K562 (cell line): Measurements from ENCODE around the gene RHBDD1. TPM values are rescaled to one million over a fixed set of nuclear protein-coding genes. Genes with fewer than 3 reads are reported as not detected.

Experiments used
- ATAC-seq: fragments of 200-7000 bp; cut with Tn5 transposase; 3 replicates; pipeline ENCODE4 v1.9.1; 2020; ENCODE audit warnings: moderate library complexity
- BruUV-seq: library from RNA; stranded (reverse); fragments of 400-500 nt; replicated peaks from 2 replicates; lab custom pipeline; 2021; lab: Mats Ljungman, UMichigan
- CTCF ChIA-PET: fragments of 300-600 bp; formaldehyde crosslinking; extraction: SDS; loops from one replicate; lab custom pipeline; 2021; ENCODE audit warnings: low intra/inter-chr PET ratio; lab: Yijun Ruan, JAX
- POLR2A ChIA-PET: fragments of 300-600, 350-650 bp; sonication (Branson Sonifier 250); formaldehyde crosslinking; extraction: SDS; loops from one replicate; lab custom pipeline; 2021; ENCODE audit warnings: antibody characterized with exemption, inconsistent platforms; lab: Yijun Ruan, JAX
- DNase-seq, 4 experiments: peaks; one replicate each; pipeline versions ENCODE4 v3.0.0 to v3.0.0-alpha.2; 2011 to 2018; ENCODE audit warnings: low spot score in 3 of 4, mixed read lengths in 3 of 4; ENCODE audit errors: extremely low read depth in 1 of 4
- FAIRE-seq: peaks from 2 replicates; lab custom pipeline; 2011; peaks lifted over from hg19 to GRCh38; lab: Jason Lieb, UNC
- H2AFZ ChIP-seq: 2 replicates; pipeline ENCODE4 v1.6.0; 2011; ENCODE audit warnings: low read depth, low read length, control low read depth, inconsistent platforms
- H3K27ac ChIP-seq: fragments of 200-600 bp; 3 replicates; pipeline ENCODE4 v1.8.0; 2011; ENCODE audit warnings: low read depth, mild to moderate bottlenecking, control low read depth, inconsistent platforms, low read length, moderate library complexity, mixed read lengths; ENCODE audit errors: extremely low read depth
- H3K27me3 ChIP-seq, 2 experiments: fragments of 300-600 bp in 1 of 2; 2 replicates in 1 of 2; 3 replicates in 1 of 2; pipeline versions ENCODE4 v1.6.0 to v1.8.0; 2011; ENCODE audit warnings: inconsistent platforms in 2 of 2, low read length in 2 of 2, mild to moderate bottlenecking in 1 of 2, mixed read lengths in 1 of 2, moderate library complexity in 1 of 2; ENCODE audit not compliant: control insufficient read depth in 2 of 2, insufficient read depth in 2 of 2
- H3K36me3 ChIP-seq: fragments of 300-600 bp; 3 replicates; pipeline ENCODE4 v1.8.0; 2011; ENCODE audit warnings: mild to moderate bottlenecking, low read length, inconsistent platforms; ENCODE audit not compliant: control insufficient read depth, insufficient read depth
- H3K4me1 ChIP-seq, 2 experiments: fragments of 200-600 bp in 1 of 2; replicated peaks in 1 of 2; 2 replicates in 1 of 2; 3 replicates in 1 of 2; pipeline versions ENCODE4 v1.5.1 to v1.8.0; 2011; ENCODE audit warnings: inconsistent platforms in 2 of 2, low read length in 2 of 2, mild to moderate bottlenecking in 1 of 2, mixed read lengths in 1 of 2, moderate library complexity in 1 of 2; ENCODE audit not compliant: control insufficient read depth in 2 of 2, insufficient read depth in 2 of 2
- H3K4me2 ChIP-seq: 2 replicates; pipeline ENCODE4 v1.6.1; 2011; ENCODE audit warnings: low read length, control low read depth, inconsistent platforms, mixed read lengths; ENCODE audit not compliant: insufficient read depth
- H3K4me3 ChIP-seq: fragments of 200-600 bp; sonication (generic), shearing (Covaris generic); 2 replicates; pipeline ENCODE4 v1.5.1; 2016; ENCODE audit warnings: control low read depth, inconsistent platforms
- H3K79me2 ChIP-seq: fragments of 200-600 bp; 3 replicates; pipeline ENCODE4 v1.8.0; 2011; ENCODE audit warnings: low read length, inconsistent platforms; ENCODE audit not compliant: control insufficient read depth, insufficient read depth
- H3K9ac ChIP-seq, 2 experiments: 2 replicates each; pipeline versions ENCODE4 v1.6.0 to v1.6.1; 2011; ENCODE audit warnings: low read depth in 2 of 2, low read length in 2 of 2, control low read depth in 1 of 2, inconsistent platforms in 1 of 2, mild to moderate bottlenecking in 1 of 2, mixed read lengths in 1 of 2; ENCODE audit not compliant: insufficient read depth in 1 of 2
- H3K9me1 ChIP-seq: one replicate; pipeline ENCODE4 v1.6.0; 2011; ENCODE audit warnings: inconsistent platforms, mild to moderate bottlenecking, low read length, moderate library complexity; ENCODE audit not compliant: control insufficient read depth, insufficient read depth
- H3K9me3 ChIP-seq: replicated peaks from 2 replicates; pipeline ENCODE4 v1.5.1; 2011; ENCODE audit warnings: low read depth, low read length, inconsistent platforms; ENCODE audit not compliant: control insufficient read depth, insufficient read depth
- H4K20me1 ChIP-seq: replicated peaks from 2 replicates; pipeline ENCODE4 v1.6.1; 2011; ENCODE audit warnings: low read length, inconsistent platforms, mixed read lengths; ENCODE audit not compliant: control insufficient read depth, insufficient read depth
- ATF2 ChIP-seq: sonication (generic); formaldehyde crosslinking; IDR thresholded peaks from 2 replicates; pipeline ENCODE4 v1.8.1; 2022; ENCODE audit warnings: missing genetic modification reagents
- CCNT2 ChIP-seq: IDR thresholded peaks from 2 replicates; pipeline ENCODE4 v1.6.1; 2011; ENCODE audit warnings: borderline replicate concordance, low read depth, mild to moderate bottlenecking, moderate library complexity, mixed read lengths, low read length; ENCODE audit not compliant: insufficient read length; ENCODE audit errors: extremely low read depth
- CEBPB ChIP-seq: fragments of 450-650 bp; IDR thresholded peaks from 2 replicates; pipeline ENCODE4 v1.6.1; 2016; ENCODE audit warnings: missing genetic modification characterization, missing compliant biosample characterization
- GTF3C2 ChIP-seq: IDR thresholded peaks from 3 replicates; pipeline ENCODE4 v1.6.1; 2011; ENCODE audit warnings: borderline replicate concordance, mild to moderate bottlenecking, moderate library complexity; ENCODE audit not compliant: insufficient read length; ENCODE audit errors: extremely low read depth
- KDM4B ChIP-seq, 2 experiments: fragments of 450-650 bp in 1 of 2; sonication (generic) in 1 of 2; IDR thresholded peaks; 2 replicates each; pipeline ENCODE4 v1.6.1; 2016 to 2017; ENCODE audit warnings: borderline replicate concordance in 2 of 2, antibody characterized with exemption in 1 of 2, low read depth in 1 of 2, mild to moderate bottlenecking in 1 of 2
- NFYB ChIP-seq: IDR thresholded peaks from 2 replicates; pipeline ENCODE4 v1.6.1; 2011; ENCODE audit warnings: mild to moderate bottlenecking, moderate library complexity; ENCODE audit not compliant: insufficient read length; ENCODE audit errors: extremely low read depth
- SNAPC5 ChIP-seq: fragments of 250-450 bp; sonication (Bioruptor Pico); IDR thresholded peaks from 2 replicates; pipeline ENCODE4 v1.8.0; 2021; ENCODE audit warnings: moderate library complexity, mild to moderate bottlenecking, inconsistent platforms
- TCF7L2 ChIP-seq: fragments of 150-350 bp; IDR thresholded peaks from 2 replicates; pipeline ENCODE4 v1.6.1; 2016; ENCODE audit warnings: low read depth, mild to moderate bottlenecking, low read length, moderate library complexity
- THRB ChIP-seq: fragments of 450-650 bp; formaldehyde crosslinking; conservative IDR thresholded peaks from 2 replicates; pipeline ENCODE4 v1.4.0; 2022; ENCODE audit warnings: mild to moderate bottlenecking, missing genetic modification characterization
- XRCC5 ChIP-seq: fragments of 200-400 bp; formaldehyde crosslinking; IDR thresholded peaks from 2 replicates; pipeline ENCODE4 v1.6.1; 2017; ENCODE audit warnings: low read depth, mild to moderate bottlenecking, low read length
- YBX1 ChIP-seq: fragments of 450-650 bp; IDR thresholded peaks from 2 replicates; pipeline ENCODE4 v1.7.1; 2016; ENCODE audit warnings: mild to moderate bottlenecking
- ZFP30 ChIP-seq: fragments of 250-450 bp; sonication (Bioruptor Pico); IDR thresholded peaks from 2 replicates; pipeline ENCODE4 v1.8.0; 2022; ENCODE audit warnings: moderate library complexity, mild to moderate bottlenecking, inconsistent platforms, borderline replicate concordance
- ZNF124 ChIP-seq: sonication (generic); formaldehyde crosslinking; IDR thresholded peaks from 2 replicates; pipeline ENCODE4 v1.8.1; 2022; ENCODE audit warnings: missing genetic modification reagents
- ZNF232 ChIP-seq: sonication (generic); formaldehyde crosslinking; IDR thresholded peaks from 2 replicates; pipeline ENCODE4 v1.8.0; 2022; ENCODE audit warnings: mild to moderate bottlenecking, missing genetic modification reagents
- ZNF780A ChIP-seq: fragments of 250-450 bp; sonication (Bioruptor Pico); IDR thresholded peaks from 2 replicates; pipeline ENCODE4 v1.5.0; 2021; ENCODE audit warnings: mild to moderate bottlenecking
- WGBS: fragments of 100-300 bp; shearing (Covaris generic); methylation state at CpG from one replicate; pipeline ENCODE4 v1.1.6; 2016; ENCODE audit warnings: low coverage, mixed read lengths; ENCODE audit not compliant: insufficient coverage; ENCODE audit errors: missing lambda C conversion rate; 5-methylcytosine and 5-hydroxymethylcytosine counted together
- in situ Hi-C: fragments of 300-500 bp; cut with MboI; formaldehyde crosslinking; loops from 4 replicates; pipeline ENCODE4 v1.15.0; 2018; ENCODE audit warnings: inconsistent platforms, mixed read lengths
- intact Hi-C: fragments of 100-400 bp; cut with micrococcal nuclease; formaldehyde crosslinking; loops from 2 replicates; pipeline ENCODE4 v1.14.2; 2022
- polyA plus RNA-seq, 8 experiments: library from polyadenylated mRNA; depleted of rRNA in 4 of 8; stranded (reverse) in 5 of 8; unstranded in 3 of 8; fragments of >200 nt; fragmentation: Nextera tagmentation in 2 of 8; fragmentation: Illumina TruSeq in 1 of 8; extraction: Ambion mirVana in 2 of 8; extraction: Trizol in 1 of 8; gene quantifications; 2 replicates each; pipeline versions ENCODE4 v1.2.1 to v1.2.3, GENCODE V29; 2011 to 2014; ENCODE audit warnings: inconsistent platforms in 1 of 8, missing spikeins in 1 of 8
- total RNA-seq, 7 experiments: library from RNA; depleted of rRNA in 6 of 7; stranded (reverse); fragments of >200 nt in 6 of 7; fragmentation: Illumina TruSeq in 2 of 7; extraction: Trizol in 2 of 7; gene quantifications; 2 replicates each; pipeline versions ENCODE4 v1.2.1 to v1.2.3, GENCODE V29; 2011 to 2021; ENCODE audit warnings: low replicate concordance in 1 of 7

The RHBDD1 gene
- total and polyA plus RNA-seq, 9 of the 15 experiments (the other 6 are each of a cell fraction or from before 2014, with no cell fraction given): 4.8 to 34.8 (median 15.6) TPM

- Histone ChIP-seq H3K27ac (no peak overlapping the region), H3K9me3 (no peaks in the 10 kb centered on the region), H3K79me2 (no peaks in the 10 kb centered on the region), H3K4me1 (no peaks in the 10 kb centered on the region), H3K9ac (no peak overlapping the region), H3K36me3 (no peaks in the 10 kb centered on the region), H3K4me3 (no peak overlapping the region), H3K4me2 (no peak overlapping the region), H2AFZ (no peak overlapping the region), H3K27me3 (no peaks in the 10 kb centered on the region), H4K20me1 (no peaks in the 10 kb centered on the region), H3K9me1 (no peaks in the 10 kb centered on the region)
- FAIRE-seq (no peak), DNase-seq (no peak), ATAC-seq (no peak)
- in situ Hi-C loops (no loop called here), intact Hi-C loops (no loop called here)
- WGBS: 0% methylated on average over 2 of the region's 3 CpGs
- ChIA-PET POLR2A (no interaction called here), CTCF (no interaction called here)
- BruUV-seq: no TSS peak
- no peak for TF ChIP-seq NFYB
- TF ChIP-seq SNAPC5 (CRISPR knock-in tag): no peak
- TF ChIP-seq THRB: no peak
- no peak for TF ChIP-seq ZNF232 (CRISPR knock-in tag)
- no peak for TF ChIP-seq ATF2 (CRISPR knock-in tag)
- TF ChIP-seq XRCC5: no peak
- TF ChIP-seq YBX1: no peak
- no peak for TF ChIP-seq TCF7L2
- TF ChIP-seq ZNF124 (CRISPR knock-in tag): no peak
- no peak for TF ChIP-seq ZFP30 (CRISPR knock-in tag)
- TF ChIP-seq KDM4B (IDR thresholded peaks at IDR 0.05; ENCODE audit: borderline replicate concordance in 2 of 2, low read depth in 1 of 2): no peak
- no peak for TF ChIP-seq CCNT2
- no peak for TF ChIP-seq ZNF780A (CRISPR knock-in tag)
- no peak for TF ChIP-seq GTF3C2
- TF ChIP-seq CEBPB (tag): no peak
Observed at GRCh38 chr2:227043981-227044380, 208.1 kb downstream of the RHBDD1 start.
